ENCODE data around the gene RPRD1A. TPM values are rescaled to one million over a fixed set of nuclear protein-coding genes. Genes with fewer than 3 reads are reported as not detected.

RPRD1A gene
- total RNA-seq, 1 experiment from 2014 or later: 65.1 TPM

GRCh38 chr18:35964319-35964718 is 103.0 kb downstream of the RPRD1A start:
- Histone ChIP-seq H3K27ac (ENCODE audit: low read depth, low read length, poor library complexity, severe bottlenecking) (no peak overlapping the region), H3K9me3 (ENCODE audit: low read depth, low read length, poor library complexity, severe bottlenecking) (no peaks in the 10 kb centered on the region), H3K4me1 (ENCODE audit: insufficient read depth, low read length, poor library complexity, severe bottlenecking) (no peaks in the 10 kb centered on the region), H3K27me3 (replicated peaks; ENCODE audit: insufficient read depth, low read depth, low read length, poor library complexity) (no peaks in the 10 kb centered on the region), H3K4me3 (ENCODE audit: low read depth, low read length, poor library complexity, severe bottlenecking) (no peak overlapping the region), H3K36me3 (ENCODE audit: insufficient read depth, low read length, poor library complexity, severe bottlenecking) (no peaks in the 10 kb centered on the region)
- TF ChIP-seq EZH2 (IDR thresholded peaks at IDR 0.05; ENCODE audit: borderline replicate concordance, low read depth, low read length, poor library complexity, severe bottlenecking) (no peak), CTCF (conservative IDR thresholded peaks at IDR 0.05; ENCODE audit: low read depth, low read length) (no peak)
- ChIA-PET CTCF (no interaction called here), POLR2A (ENCODE audit: low non-redundant PET) (no interaction called here)
- intact Hi-C loops (cut with micrococcal nuclease; ENCODE audit: unreplicated experiment): no loop called here
- no TSS peak for BruUV-seq (replicated peaks)
- DNase-seq (ENCODE audit: low spot score): no peak

GRCh38 chr18:35962320-35962719 is 105.0 kb downstream of the RPRD1A start:
- Histone ChIP-seq H3K27ac (ENCODE audit: low read depth, low read length, poor library complexity, severe bottlenecking) (no peak overlapping the region), H3K27me3 (replicated peaks; ENCODE audit: insufficient read depth, low read depth, low read length, poor library complexity) (no peaks in the 10 kb centered on the region), H3K36me3 (ENCODE audit: insufficient read depth, low read length, poor library complexity, severe bottlenecking) (no peaks in the 10 kb centered on the region), H3K4me1 (ENCODE audit: insufficient read depth, low read length, poor library complexity, severe bottlenecking) (no peaks in the 10 kb centered on the region), H3K9me3 (ENCODE audit: low read depth, low read length, poor library complexity, severe bottlenecking) (no peaks in the 10 kb centered on the region), H3K4me3 (ENCODE audit: low read depth, low read length, poor library complexity, severe bottlenecking) (no peak overlapping the region)
- CTCF ChIA-PET: no interaction called here
- BruUV-seq (replicated peaks): no TSS peak
- POLR2A ChIA-PET (ENCODE audit: low non-redundant PET): no interaction called here
- TF ChIP-seq EZH2 (IDR thresholded peaks at IDR 0.05; ENCODE audit: borderline replicate concordance, low read depth, low read length, poor library complexity, severe bottlenecking): no peak
- TF ChIP-seq CTCF (conservative IDR thresholded peaks at IDR 0.05; ENCODE audit: low read depth, low read length): no peak
- DNase-seq (ENCODE audit: low spot score): no peak
- intact Hi-C loops (cut with micrococcal nuclease; ENCODE audit: unreplicated experiment): no loop called here

- POLR2A ChIA-PET (ENCODE audit: low non-redundant PET): no interaction called here
- intact Hi-C loops (cut with micrococcal nuclease; ENCODE audit: unreplicated experiment): loop anchor here (10.0 kb wide), 1 partner anchor 551 kb away; no protein-coding TSS in a partner anchor
These were observed 111.1 kb downstream of the RPRD1A start for GRCh38 chr18:35956226-35956625.

More at GRCh38 chr18:35956226-35956625, 111.1 kb downstream of the RPRD1A start:
- CTCF ChIA-PET: no interaction called here
- BruUV-seq (replicated peaks): no TSS peak
- no peaks in the 10 kb centered on the region for H3K36me3 ChIP-seq (ENCODE audit: insufficient read depth, low read length, poor library complexity, severe bottlenecking)
- no peak for DNase-seq (ENCODE audit: low spot score)
- no peaks in the 10 kb centered on the region for H3K4me1 ChIP-seq (ENCODE audit: insufficient read depth, low read length, poor library complexity, severe bottlenecking)
- no peaks in the 10 kb centered on the region for H3K27me3 ChIP-seq (replicated peaks; ENCODE audit: insufficient read depth, low read depth, low read length, poor library complexity)
- TF ChIP-seq CTCF (conservative IDR thresholded peaks at IDR 0.05; ENCODE audit: low read depth, low read length) (no peak), EZH2 (IDR thresholded peaks at IDR 0.05; ENCODE audit: borderline replicate concordance, low read depth, low read length, poor library complexity, severe bottlenecking) (no peak)
- no peaks in the 10 kb centered on the region for H3K9me3 ChIP-seq (ENCODE audit: low read depth, low read length, poor library complexity, severe bottlenecking)
- no peak overlapping the region for H3K4me3 ChIP-seq (ENCODE audit: low read depth, low read length, poor library complexity, severe bottlenecking)
- H3K27ac ChIP-seq (ENCODE audit: low read depth, low read length, poor library complexity, severe bottlenecking): no peak overlapping the region

Measured in A673 (cell line).